Measurements from ENCODE around the gene ZC3H18.

DNA sequence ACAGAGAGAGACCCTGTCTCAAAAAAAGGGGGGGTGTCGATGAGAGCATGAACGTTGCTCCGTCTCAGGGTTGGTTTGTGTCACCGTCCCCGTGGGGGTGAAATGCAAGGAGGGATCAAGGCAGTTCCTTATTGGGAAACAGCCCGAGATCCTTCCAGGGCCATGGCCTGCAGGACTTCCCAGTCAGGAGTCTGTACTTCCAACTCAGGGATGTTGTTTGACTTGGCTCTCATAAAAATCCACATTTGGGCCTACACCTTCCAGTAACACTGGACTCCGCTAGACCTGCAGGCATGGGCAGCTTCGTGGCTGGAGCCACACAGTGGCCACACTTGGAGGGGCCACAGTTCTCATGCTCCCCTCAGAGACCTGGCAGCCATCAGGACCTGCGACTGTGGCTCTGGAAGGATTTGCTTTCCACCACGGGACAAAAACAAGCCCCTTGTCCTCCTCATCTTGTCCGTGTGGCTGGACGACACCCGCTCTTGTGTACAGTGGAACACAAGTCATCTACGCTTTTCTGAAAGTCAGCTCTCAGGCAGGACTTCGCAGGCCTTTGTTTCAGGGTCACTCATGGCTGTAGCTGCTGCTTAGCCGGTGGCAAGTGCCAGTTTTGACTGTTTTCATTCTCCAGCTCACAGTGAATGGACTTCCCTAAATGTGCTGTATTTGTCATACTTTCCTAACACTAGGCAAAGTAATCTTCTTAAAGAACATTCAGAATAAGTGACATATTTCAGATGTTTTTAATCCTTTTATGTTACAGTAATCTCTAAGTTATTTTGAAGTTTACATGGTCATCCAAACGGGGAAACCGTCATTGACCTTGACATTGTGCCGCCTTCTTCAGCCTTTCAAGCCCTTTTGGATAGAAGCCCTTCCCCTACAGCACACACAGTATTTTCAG lies 44.0 kb downstream of the ZC3H18 start:
- TF ChIP-seq, protein P1, sequence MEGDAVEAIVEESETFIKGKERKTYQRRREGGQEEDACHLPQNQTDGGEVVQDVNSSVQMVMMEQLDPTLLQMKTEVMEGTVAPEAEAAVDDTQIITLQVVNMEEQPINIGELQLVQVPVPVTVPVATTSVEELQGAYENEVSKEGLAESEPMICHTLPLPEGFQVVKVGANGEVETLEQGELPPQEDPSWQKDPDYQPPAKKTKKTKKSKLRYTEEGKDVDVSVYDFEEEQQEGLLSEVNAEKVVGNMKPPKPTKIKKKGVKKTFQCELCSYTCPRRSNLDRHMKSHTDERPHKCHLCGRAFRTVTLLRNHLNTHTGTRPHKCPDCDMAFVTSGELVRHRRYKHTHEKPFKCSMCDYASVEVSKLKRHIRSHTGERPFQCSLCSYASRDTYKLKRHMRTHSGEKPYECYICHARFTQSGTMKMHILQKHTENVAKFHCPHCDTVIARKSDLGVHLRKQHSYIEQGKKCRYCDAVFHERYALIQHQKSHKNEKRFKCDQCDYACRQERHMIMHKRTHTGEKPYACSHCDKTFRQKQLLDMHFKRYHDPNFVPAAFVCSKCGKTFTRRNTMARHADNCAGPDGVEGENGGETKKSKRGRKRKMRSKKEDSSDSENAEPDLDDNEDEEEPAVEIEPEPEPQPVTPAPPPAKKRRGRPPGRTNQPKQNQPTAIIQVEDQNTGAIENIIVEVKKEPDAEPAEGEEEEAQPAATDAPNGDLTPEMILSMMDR (IDR thresholded peaks at IDR 0.05) = no peak
- no peak for TF ChIP-seq ZFX (IDR thresholded peaks at IDR 0.05; ENCODE audit: borderline replicate concordance)
